HL-60 (cell line): Measurements from ENCODE around the gene HES6.
A peak's percentile ranks its signal among the peaks of the same experiment; 100 is the strongest.

Experiments
- DNase-seq, 2 experiments: peaks; one replicate each; pipeline ENCODE4 v3.0.0-alpha.2; 2010 to 2020; ENCODE audit warnings: low read depth in 1 of 2, low spot score in 1 of 2
- H3K27ac ChIP-seq: fragments of 250-450 bp; sonication (Bioruptor Pico); replicated peaks from 2 replicates; pipeline ENCODE4 v1.5.1; 2020; ENCODE audit warnings: mild to moderate bottlenecking, moderate library complexity
- H3K27me3 ChIP-seq: fragments of 250-450 bp; sonication (Bioruptor Pico); 2 replicates; pipeline ENCODE4 v1.5.1; 2021; ENCODE audit warnings: mild to moderate bottlenecking, moderate library complexity; ENCODE audit not compliant: insufficient read depth, poor library complexity, severe bottlenecking
- H3K4me3 ChIP-seq: replicated peaks from 2 replicates; pipeline ENCODE4 v1.5.1; 2011; ENCODE audit warnings: mild to moderate bottlenecking, control low read depth, low read length; ENCODE audit not compliant: insufficient read depth
- CTCF ChIP-seq: IDR thresholded peaks from one replicate; pipeline ENCODE4 v1.5.1; 2011; ENCODE audit warnings: low read length, control low read depth, inconsistent platforms; ENCODE audit not compliant: insufficient read depth
- GABPA ChIP-seq: IDR thresholded peaks from 2 replicates; pipeline ENCODE4 v1.6.1; 2012; ENCODE audit warnings: low read depth
- POLR2AphosphoS5 ChIP-seq: IDR thresholded peaks from 2 replicates; pipeline ENCODE4 v1.6.1; 2012; ENCODE audit warnings: low read depth
- REST ChIP-seq: IDR thresholded peaks from 2 replicates; pipeline ENCODE4 v1.6.1; 2012; ENCODE audit warnings: low read depth; ENCODE audit not compliant: insufficient replicate concordance
- SPI1 ChIP-seq: IDR thresholded peaks from 2 replicates; pipeline ENCODE4 v1.6.1; 2012; ENCODE audit warnings: low read depth, mild to moderate bottlenecking, borderline replicate concordance

HES6 gene

GRCh38 chr2:238216651-238217184, 23.1 kb downstream of the HES6 start:
- TF ChIP-seq REST (no peak), CTCF (no peak), SPI1 (no peak), GABPA (no peak), POLR2AphosphoS5 (no peak)
- DNase-seq: no peak
- no peak overlapping the region for H3K27ac ChIP-seq

GRCh38 chr2:238207006-238207405, 32.8 kb downstream of the HES6 start:
- no peak for DNase-seq
- TF ChIP-seq SPI1 (no peak), POLR2AphosphoS5 (no peak), GABPA (no peak), REST (no peak), CTCF (no peak)
- H3K27me3 ChIP-seq: no peaks in the 10 kb centered on the region
- no peak overlapping the region for H3K27ac ChIP-seq
- no peak overlapping the region for H3K4me3 ChIP-seq

More at GRCh38 chr2:238216651-238217184, 23.1 kb downstream of the HES6 start:
- no peaks in the 10 kb centered on the region for H3K27me3 ChIP-seq
- H3K4me3 ChIP-seq: no peak overlapping the region

- peak; percentile 47 to 87 for DNase-seq
- Histone ChIP-seq H3K27me3 (no peaks in the 10 kb centered on the region), H3K27ac (peak overlapping the region; percentile 90), H3K4me3 (peak overlapping the region; percentile 33)
- TF ChIP-seq SPI1 (peak; percentile 76), GABPA (no peak), POLR2AphosphoS5 (peak; percentile 45), REST (no peak), CTCF (no peak)
Measured at GRCh38 chr2:238203973-238204683, 35.7 kb downstream of the HES6 start.
